ENCODE data around the gene GAK.

DNA sequence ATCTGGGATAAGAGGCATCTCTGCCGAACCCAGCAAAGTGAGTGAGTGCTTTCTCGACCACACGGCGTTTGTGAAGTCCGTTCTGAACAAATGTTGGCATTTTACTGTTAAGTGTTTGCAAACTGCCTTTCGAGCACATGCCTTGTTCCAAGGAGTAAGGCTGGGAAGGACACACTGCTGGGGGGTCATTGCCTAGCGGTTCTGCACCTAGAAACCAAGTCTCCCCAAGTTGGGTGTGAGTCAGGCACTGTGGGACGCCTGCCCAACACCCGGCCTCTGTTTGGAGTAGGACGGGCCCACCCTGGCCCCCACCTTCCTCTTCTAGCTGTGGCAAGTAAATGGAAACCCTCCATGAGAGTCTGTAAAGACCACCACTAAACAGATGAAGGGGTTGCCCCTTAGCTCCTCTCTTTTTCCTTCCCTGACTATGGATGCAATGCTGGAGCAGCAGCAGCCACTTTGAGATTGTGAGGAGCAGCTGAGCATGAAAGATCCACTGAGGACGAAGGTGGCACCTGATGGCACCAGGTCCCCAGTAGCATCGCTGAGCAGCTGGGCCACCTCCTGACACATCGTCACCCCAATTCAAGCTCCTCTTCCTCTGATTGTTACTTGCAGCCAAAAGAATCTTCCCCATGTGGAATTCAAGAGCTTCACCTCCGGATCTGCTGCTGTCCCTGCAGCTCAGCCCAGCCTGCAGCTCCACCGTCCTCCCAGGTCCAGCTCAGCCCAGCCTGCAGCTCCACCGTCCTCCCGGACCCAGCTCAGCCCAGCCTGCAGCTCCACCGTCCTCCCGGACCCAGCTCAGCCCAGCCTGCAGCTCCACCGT, 112.5 kb downstream of the GAK start:
- TF ChIP-seq, protein P1, sequence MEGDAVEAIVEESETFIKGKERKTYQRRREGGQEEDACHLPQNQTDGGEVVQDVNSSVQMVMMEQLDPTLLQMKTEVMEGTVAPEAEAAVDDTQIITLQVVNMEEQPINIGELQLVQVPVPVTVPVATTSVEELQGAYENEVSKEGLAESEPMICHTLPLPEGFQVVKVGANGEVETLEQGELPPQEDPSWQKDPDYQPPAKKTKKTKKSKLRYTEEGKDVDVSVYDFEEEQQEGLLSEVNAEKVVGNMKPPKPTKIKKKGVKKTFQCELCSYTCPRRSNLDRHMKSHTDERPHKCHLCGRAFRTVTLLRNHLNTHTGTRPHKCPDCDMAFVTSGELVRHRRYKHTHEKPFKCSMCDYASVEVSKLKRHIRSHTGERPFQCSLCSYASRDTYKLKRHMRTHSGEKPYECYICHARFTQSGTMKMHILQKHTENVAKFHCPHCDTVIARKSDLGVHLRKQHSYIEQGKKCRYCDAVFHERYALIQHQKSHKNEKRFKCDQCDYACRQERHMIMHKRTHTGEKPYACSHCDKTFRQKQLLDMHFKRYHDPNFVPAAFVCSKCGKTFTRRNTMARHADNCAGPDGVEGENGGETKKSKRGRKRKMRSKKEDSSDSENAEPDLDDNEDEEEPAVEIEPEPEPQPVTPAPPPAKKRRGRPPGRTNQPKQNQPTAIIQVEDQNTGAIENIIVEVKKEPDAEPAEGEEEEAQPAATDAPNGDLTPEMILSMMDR (IDR thresholded peaks at IDR 0.05; ENCODE audit: insufficient read depth, low read length, poor library complexity, severe bottlenecking), result no peak
- TF ChIP-seq EZH2phosphoT487 (conservative IDR thresholded peaks at IDR 0.05; ENCODE audit: low read length), result no peak

All from SU-DHL-6 (cell line).